ENCODE measurements around the gene SCARB1. TPM values are rescaled to one million over a fixed set of nuclear protein-coding genes. Genes with fewer than 3 reads are reported as not detected.

SCARB1 gene
- polyA plus RNA-seq, 1 donor = 167 TPM

DNA sequence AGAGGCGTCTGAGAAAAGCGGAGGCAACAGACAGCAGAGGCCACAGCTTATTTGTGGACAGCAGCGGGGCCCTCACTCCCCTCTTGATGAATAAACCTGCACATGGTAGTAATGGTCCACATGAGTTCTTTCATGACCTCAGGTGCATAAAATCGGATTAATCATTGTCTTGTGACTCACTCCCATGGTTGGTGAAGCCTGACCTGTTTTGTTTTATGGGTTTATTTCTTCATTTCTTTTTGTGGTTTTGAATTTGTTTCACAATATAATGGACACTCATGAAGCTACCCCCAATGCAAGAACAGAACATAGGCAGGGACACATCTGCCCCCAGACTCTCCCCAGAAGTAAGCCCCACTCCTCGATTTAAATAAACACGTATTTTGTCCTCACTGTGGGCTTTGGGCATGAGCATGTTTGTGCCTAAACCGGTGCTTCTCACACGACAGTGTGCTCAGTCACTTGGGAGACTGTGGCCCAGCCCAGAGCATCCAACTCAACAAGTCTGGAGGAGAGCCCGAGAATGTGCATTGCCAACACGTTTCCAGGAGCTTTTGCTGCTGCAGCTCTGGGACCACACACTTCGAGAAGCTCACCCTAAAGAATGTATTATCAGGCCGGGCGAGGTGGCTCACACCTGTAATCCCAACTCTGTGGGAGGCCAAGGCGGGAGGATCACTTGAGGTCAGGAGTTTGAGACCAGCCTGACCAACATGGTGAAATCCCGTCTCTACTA lies 116.1 kb downstream of the SCARB1 start:
- H3K4me3 ChIP-seq (ENCODE audit: low read length) = no peak overlapping the region
- peaks cover 12% of the 10 kb centered on the region for H3K4me1 ChIP-seq (ENCODE audit: control insufficient read depth, insufficient read depth, low read length)
- no CpG with 5 or more reads among the region's 15 CpGs for WGBS (ENCODE audit: insufficient coverage, low lambda C conversion rate)
- no peaks in the 10 kb centered on the region for H3K9me3 ChIP-seq (ENCODE audit: control insufficient read depth, low read depth, low read length)
- peak overlapping the region; percentile 17 for H3K27ac ChIP-seq (ENCODE audit: low read length)
- H3K27me3 ChIP-seq (ENCODE audit: control insufficient read depth, insufficient read depth, low read length) = no peaks in the 10 kb centered on the region
- H3K36me3 ChIP-seq (ENCODE audit: control insufficient read depth, insufficient read depth, low read length) = no peaks in the 10 kb centered on the region
- peak; percentile 82 to 90 for DNase-seq

DNA sequence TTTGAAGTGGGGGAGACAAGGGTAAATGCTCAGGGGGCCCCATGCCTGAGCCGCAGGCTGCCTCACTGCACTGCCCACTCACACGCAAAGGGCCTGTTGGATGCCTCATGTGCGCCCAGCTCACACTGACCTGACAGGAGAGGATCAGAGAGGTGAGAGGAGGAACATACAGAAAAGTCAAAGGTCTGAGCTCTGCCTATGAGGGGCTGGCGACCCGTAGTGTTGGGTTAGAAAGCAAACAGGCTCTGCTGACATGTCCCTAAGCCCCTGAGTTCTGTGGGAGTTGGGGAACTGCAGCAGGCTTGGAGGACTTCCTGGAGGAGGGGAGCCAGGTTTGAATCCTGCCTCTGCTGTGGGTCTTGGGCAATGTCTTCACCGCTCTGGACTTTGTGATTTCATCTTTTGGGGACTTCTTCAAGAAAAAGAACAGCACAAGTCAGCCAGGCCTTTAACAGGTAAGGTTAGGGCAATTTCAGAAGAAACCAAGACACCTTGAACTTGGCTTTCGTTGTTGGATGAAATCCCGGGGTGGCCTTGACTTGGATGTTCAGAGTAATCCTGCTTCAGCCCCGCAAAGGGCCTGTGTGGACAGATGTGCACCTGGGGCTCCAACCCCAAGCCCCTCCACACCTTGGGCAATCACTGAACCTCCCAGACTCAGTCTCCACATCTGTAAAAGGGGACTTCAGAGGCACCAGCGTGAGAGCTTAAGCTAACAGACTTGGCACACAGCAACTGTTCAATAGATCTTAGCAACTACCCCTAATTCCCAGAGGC lies 116.8 kb downstream of the SCARB1 start:
- H3K27me3 ChIP-seq (ENCODE audit: control insufficient read depth, insufficient read depth, low read length) = no peaks in the 10 kb centered on the region
- WGBS (ENCODE audit: insufficient coverage, low lambda C conversion rate) = no CpG with 5 or more reads among the region's 10 CpGs
- no peak for DNase-seq
- no peaks in the 10 kb centered on the region for H3K9me3 ChIP-seq (ENCODE audit: control insufficient read depth, low read depth, low read length)
- peaks cover 12% of the 10 kb centered on the region for H3K4me1 ChIP-seq (ENCODE audit: control insufficient read depth, insufficient read depth, low read length)
- peak overlapping the region; percentile 17 for H3K27ac ChIP-seq (ENCODE audit: low read length)
- H3K4me3 ChIP-seq (ENCODE audit: low read length) = no peak overlapping the region
- H3K36me3 ChIP-seq (ENCODE audit: control insufficient read depth, insufficient read depth, low read length) = no peaks in the 10 kb centered on the region

DNA sequence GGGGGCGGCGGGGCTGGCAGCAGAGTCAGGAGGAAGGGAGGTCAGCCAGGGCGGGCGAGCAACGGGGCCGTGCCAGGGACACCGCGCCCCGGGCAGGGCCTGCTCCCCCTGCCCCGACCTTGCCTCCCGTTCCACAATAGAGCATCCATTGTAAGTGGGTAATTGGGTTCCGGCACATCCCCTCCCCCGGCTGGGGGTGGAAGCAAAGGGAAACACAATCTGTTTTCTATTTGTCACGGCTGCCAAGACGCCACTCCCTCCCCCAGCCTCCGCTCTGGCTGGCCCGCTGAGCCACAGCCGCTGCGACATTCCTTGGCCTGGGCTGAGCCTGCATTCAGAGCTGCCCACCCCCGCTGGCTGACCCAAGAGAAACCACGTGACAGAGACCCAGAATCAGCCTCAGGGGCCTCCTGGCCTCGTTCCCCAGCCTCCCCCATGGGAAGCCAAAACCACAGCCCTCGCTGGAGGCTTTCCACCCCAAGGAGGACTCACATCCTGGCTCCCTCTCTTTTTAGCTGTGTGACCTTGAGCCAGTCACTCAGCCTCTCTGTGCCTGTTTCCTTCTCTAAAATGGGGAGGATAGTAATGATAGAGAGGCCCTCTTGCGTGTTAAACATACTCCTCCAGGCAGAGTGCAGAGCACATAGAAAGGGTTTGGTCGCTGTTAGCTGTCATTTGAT lies 117.6 kb downstream of the SCARB1 start:
- Histone ChIP-seq H3K36me3 (ENCODE audit: control insufficient read depth, insufficient read depth, low read length) (no peaks in the 10 kb centered on the region), H3K4me1 (ENCODE audit: control insufficient read depth, insufficient read depth, low read length) (peaks cover 12% of the 10 kb centered on the region), H3K27me3 (ENCODE audit: control insufficient read depth, insufficient read depth, low read length) (no peaks in the 10 kb centered on the region), H3K27ac (ENCODE audit: low read length) (peak overlapping the region; percentile 43), H3K4me3 (ENCODE audit: low read length) (no peak overlapping the region), H3K9me3 (ENCODE audit: control insufficient read depth, low read depth, low read length) (no peaks in the 10 kb centered on the region)
- peak; percentile 74 to 84 for DNase-seq
- WGBS (ENCODE audit: insufficient coverage, low lambda C conversion rate) = no CpG with 5 or more reads among the region's 25 CpGs

DNA sequence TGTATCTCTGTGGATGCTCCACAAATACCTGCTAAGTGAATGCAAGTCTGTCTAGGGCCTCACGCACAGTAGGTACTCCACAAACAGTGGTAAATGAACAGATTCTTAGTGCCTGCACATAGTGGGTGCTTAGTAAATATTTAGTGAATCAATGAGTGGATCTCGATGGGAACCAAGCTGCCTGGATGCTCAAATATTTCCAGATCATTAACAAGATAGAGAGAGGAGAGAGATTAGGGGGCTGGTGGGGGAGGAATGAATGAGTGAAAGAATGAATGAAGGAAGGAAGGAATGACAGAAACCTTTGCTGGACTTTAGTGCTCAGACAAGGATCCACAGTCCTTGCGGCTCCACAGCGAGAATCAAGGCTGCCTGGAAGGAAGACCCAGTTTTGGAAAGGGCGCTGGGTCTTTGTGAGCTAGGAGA lies 118.2 kb downstream of the SCARB1 start:
- Histone ChIP-seq H3K9me3 (ENCODE audit: control insufficient read depth, low read depth, low read length) (no peaks in the 10 kb centered on the region), H3K4me3 (ENCODE audit: low read length) (no peak overlapping the region), H3K27me3 (ENCODE audit: control insufficient read depth, insufficient read depth, low read length) (no peaks in the 10 kb centered on the region), H3K36me3 (ENCODE audit: control insufficient read depth, insufficient read depth, low read length) (no peaks in the 10 kb centered on the region), H3K27ac (ENCODE audit: low read length) (peak overlapping the region; percentile 42), H3K4me1 (ENCODE audit: control insufficient read depth, insufficient read depth, low read length) (peaks cover 12% of the 10 kb centered on the region)
- no peak for DNase-seq
- WGBS (ENCODE audit: insufficient coverage, low lambda C conversion rate) = no CpG with 5 or more reads among the region's 5 CpGs

DNA sequence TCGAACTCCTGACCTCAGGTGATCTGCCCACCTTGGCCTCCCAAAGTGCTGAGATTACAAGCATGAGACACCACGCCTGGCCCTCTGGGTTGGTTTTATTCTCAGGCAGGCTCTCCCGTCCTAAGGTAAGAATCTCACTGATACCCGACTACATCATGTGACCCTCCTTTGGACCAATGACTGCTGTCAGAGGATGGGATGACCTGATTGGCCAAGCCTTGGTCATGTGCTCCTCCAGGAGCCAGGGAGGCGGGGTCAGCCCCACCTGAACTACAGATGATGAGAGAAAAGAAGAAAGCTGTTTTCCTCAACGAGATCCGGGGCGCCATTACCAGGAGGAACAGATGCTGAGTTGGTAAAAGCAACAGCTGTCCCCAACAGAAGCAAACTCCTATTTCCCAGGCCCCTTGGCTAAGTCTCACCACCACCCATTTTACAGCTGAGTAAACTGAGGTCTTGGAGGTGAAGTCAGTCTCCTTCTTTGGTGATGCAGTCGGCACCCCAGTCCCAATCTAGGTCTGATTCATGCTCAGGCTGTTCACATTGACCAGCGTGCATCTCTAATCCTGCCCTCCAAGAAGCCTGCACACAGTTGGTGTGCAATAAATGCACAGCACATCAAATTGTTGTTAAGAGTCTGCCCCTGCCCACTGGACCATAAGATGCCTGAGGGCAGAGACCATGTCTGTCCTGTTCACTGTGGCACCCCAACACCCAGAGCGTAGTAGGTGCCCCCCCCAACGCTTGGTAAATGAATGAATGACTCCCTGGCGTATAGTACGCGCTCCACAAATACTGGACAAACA lies 118.8 kb downstream of the SCARB1 start:
- Histone ChIP-seq H3K27me3 (ENCODE audit: control insufficient read depth, insufficient read depth, low read length) (no peaks in the 10 kb centered on the region), H3K27ac (ENCODE audit: low read length) (no peak overlapping the region), H3K9me3 (ENCODE audit: control insufficient read depth, low read depth, low read length) (peaks cover 1% of the 10 kb centered on the region), H3K4me3 (ENCODE audit: low read length) (no peak overlapping the region), H3K36me3 (ENCODE audit: control insufficient read depth, insufficient read depth, low read length) (no peaks in the 10 kb centered on the region), H3K4me1 (ENCODE audit: control insufficient read depth, insufficient read depth, low read length) (peaks cover 12% of the 10 kb centered on the region)
- no peak for DNase-seq
- WGBS (ENCODE audit: insufficient coverage, low lambda C conversion rate) = no CpG with 5 or more reads among the region's 15 CpGs

DNA sequence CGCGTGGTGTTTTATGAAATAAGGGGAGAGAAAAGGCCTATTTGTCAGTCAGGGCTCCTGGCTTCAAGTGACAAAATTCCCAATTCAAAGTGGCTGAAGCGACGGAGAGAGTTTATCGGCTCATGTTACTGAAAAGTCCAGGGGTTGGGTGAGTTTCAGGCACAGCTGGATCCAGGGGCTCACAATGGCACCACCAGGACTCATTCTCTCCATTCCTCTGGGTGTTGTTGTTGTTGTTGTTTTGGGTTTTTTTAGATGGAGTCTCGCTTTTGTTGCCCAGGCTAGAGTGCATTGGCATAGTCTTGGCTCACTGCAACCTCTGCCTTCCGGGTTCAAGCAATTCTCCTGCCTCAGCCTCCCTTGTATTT lies 119.4 kb downstream of the SCARB1 start:
- Histone ChIP-seq H3K4me1 (ENCODE audit: control insufficient read depth, insufficient read depth, low read length) (peaks cover 12% of the 10 kb centered on the region), H3K4me3 (ENCODE audit: low read length) (no peak overlapping the region), H3K27ac (ENCODE audit: low read length) (no peak overlapping the region), H3K9me3 (ENCODE audit: control insufficient read depth, low read depth, low read length) (peaks cover 7% of the 10 kb centered on the region), H3K36me3 (ENCODE audit: control insufficient read depth, insufficient read depth, low read length) (no peaks in the 10 kb centered on the region), H3K27me3 (ENCODE audit: control insufficient read depth, insufficient read depth, low read length) (no peaks in the 10 kb centered on the region)
- WGBS (ENCODE audit: insufficient coverage, low lambda C conversion rate) = no CpG with 5 or more reads among the region's 7 CpGs
- DNase-seq = no peak

DNA sequence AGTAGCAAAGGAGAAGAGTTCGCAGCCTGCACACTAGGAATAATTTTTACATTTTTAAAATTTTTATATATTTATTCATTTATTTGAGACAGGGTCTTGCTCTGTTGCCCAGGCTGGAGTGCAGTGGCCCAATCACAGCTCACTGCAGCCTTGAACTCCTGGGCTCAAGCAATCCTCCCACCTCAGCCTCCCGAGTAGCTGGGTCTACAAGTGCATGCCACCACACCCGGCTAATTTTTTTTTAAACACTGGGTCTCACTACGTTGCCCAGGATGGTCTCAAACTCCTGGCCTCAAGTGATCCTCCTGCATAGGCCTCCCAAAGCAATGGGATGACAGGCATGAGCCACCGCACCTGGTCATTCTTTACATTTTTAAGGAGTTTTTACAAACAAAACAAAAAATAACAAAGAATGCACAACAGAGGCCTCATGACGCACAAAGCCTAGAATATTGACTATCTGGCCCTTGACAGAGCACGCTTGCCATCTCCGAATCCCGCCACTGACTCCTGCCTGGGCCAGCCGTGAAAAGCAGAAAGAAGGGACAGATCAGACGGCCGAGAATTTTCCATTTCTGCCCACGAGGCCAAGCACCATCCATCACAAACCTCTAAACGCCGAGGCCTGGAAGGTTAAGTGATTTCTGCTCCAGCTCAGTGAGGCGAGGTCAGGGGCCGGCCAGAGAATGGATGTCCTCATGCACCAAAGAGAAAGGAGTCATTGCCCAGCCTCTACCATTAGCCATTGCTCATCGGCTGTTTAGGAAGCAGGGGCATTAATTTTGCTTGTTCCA lies 120.0 kb downstream of the SCARB1 start:
- WGBS (ENCODE audit: insufficient coverage, low lambda C conversion rate) = no CpG with 5 or more reads among the region's 18 CpGs
- Histone ChIP-seq H3K4me3 (ENCODE audit: low read length) (no peak overlapping the region), H3K36me3 (ENCODE audit: control insufficient read depth, insufficient read depth, low read length) (no peaks in the 10 kb centered on the region), H3K4me1 (ENCODE audit: control insufficient read depth, insufficient read depth, low read length) (peaks cover 12% of the 10 kb centered on the region), H3K27me3 (ENCODE audit: control insufficient read depth, insufficient read depth, low read length) (peaks cover 4% of the 10 kb centered on the region), H3K27ac (ENCODE audit: low read length) (no peak overlapping the region), H3K9me3 (ENCODE audit: control insufficient read depth, low read depth, low read length) (peaks cover 7% of the 10 kb centered on the region)
- no peak for DNase-seq

DNA sequence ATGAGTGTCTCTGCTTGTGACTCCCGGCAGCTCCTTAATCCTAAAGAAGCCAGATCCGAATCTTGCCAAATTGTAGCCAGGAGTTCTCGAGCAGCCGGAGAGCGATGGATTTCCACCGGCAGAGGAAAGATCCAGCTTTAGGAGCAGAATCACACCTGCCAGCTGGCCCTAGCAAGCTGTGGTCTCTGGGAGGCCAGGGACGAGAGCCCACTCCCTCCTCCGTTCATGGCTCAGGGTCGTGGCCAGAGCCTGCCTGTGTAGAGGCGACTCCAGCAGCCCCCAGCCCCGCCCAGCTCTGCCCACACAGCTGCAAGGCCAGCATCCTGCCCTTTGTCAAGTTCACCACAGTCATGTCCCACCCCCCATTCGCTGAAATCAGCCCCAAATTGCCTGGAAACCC lies 121.0 kb downstream of the SCARB1 start:
- peaks cover 7% of the 10 kb centered on the region for H3K9me3 ChIP-seq (ENCODE audit: control insufficient read depth, low read depth, low read length)
- no peak overlapping the region for H3K4me3 ChIP-seq (ENCODE audit: low read length)
- no peak overlapping the region for H3K27ac ChIP-seq (ENCODE audit: low read length)
- peaks cover 12% of the 10 kb centered on the region for H3K4me1 ChIP-seq (ENCODE audit: control insufficient read depth, insufficient read depth, low read length)
- DNase-seq = no peak
- H3K27me3 ChIP-seq (ENCODE audit: control insufficient read depth, insufficient read depth, low read length) = peaks cover 5% of the 10 kb centered on the region
- H3K36me3 ChIP-seq (ENCODE audit: control insufficient read depth, insufficient read depth, low read length) = no peaks in the 10 kb centered on the region
- no CpG with 5 or more reads among the region's 12 CpGs for WGBS (ENCODE audit: insufficient coverage, low lambda C conversion rate)

DNA sequence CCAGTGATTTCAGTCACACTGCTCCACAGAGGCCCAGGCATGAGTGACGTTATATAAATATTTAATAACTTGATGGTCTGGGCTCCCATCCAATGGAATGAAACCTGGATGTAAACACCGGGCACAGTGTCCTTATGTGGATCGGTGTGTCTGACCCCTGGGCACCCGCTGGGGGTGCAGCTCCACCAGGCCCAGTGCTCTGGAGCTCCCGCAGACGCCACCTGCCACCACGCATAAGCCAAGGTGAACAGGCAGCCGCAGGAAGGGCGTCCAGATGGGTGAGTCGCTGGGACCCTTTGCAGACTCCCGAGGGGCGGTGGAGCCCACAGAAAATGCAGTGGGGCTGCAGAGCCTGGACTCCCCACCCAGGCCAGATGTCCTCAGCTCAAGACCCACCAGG lies 121.6 kb downstream of the SCARB1 start:
- Histone ChIP-seq H3K9me3 (ENCODE audit: control insufficient read depth, low read depth, low read length) (peaks cover 7% of the 10 kb centered on the region), H3K4me3 (ENCODE audit: low read length) (no peak overlapping the region), H3K36me3 (ENCODE audit: control insufficient read depth, insufficient read depth, low read length) (no peaks in the 10 kb centered on the region), H3K27me3 (ENCODE audit: control insufficient read depth, insufficient read depth, low read length) (peaks cover 5% of the 10 kb centered on the region), H3K27ac (ENCODE audit: low read length) (no peak overlapping the region), H3K4me1 (ENCODE audit: control insufficient read depth, insufficient read depth, low read length) (peaks cover 11% of the 10 kb centered on the region)
- WGBS (ENCODE audit: insufficient coverage, low lambda C conversion rate) = no CpG with 5 or more reads among the region's 12 CpGs
- no peak for DNase-seq

Data from large intestine (tissue), 3 donors.